ENCODE results near the gene ZBTB7C. TPM values are rescaled to one million over a fixed set of nuclear protein-coding genes. Genes with fewer than 3 reads are reported as not detected.

Gene ZBTB7C
- total RNA-seq, 1 experiment from 2014 or later, result 0.32 TPM

DNA sequence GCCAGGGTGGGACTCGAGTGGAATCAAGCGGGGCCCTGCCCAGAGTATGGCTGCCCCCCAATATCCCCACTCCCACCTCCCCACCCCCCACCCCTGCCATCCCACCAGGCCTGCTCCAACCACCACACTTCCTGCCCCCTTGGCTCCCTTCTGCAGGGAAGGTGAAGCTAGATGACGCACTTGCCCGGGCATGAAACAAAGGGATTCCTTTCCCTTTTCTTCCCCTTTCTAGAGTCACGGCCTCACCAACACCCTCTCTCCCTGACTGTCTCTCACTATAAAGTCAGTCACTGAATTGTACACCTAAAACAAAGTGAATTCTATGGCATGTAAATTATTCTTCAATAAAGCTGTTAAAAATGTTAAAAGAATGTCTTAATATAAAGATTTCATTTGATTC is 16.0 kb downstream of the ZBTB7C start:
- no peak for TF ChIP-seq EZH2 (IDR thresholded peaks at IDR 0.05; ENCODE audit: borderline replicate concordance, low read depth, low read length, poor library complexity, severe bottlenecking)
- TF ChIP-seq, protein P1, sequence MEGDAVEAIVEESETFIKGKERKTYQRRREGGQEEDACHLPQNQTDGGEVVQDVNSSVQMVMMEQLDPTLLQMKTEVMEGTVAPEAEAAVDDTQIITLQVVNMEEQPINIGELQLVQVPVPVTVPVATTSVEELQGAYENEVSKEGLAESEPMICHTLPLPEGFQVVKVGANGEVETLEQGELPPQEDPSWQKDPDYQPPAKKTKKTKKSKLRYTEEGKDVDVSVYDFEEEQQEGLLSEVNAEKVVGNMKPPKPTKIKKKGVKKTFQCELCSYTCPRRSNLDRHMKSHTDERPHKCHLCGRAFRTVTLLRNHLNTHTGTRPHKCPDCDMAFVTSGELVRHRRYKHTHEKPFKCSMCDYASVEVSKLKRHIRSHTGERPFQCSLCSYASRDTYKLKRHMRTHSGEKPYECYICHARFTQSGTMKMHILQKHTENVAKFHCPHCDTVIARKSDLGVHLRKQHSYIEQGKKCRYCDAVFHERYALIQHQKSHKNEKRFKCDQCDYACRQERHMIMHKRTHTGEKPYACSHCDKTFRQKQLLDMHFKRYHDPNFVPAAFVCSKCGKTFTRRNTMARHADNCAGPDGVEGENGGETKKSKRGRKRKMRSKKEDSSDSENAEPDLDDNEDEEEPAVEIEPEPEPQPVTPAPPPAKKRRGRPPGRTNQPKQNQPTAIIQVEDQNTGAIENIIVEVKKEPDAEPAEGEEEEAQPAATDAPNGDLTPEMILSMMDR (conservative IDR thresholded peaks at IDR 0.05; ENCODE audit: low read depth, low read length), result no peak
- Histone ChIP-seq H3K27me3 (replicated peaks; ENCODE audit: insufficient read depth, low read depth, low read length, poor library complexity) (peaks cover 38% of the 10 kb centered on the region), H3K27ac (ENCODE audit: low read depth, low read length, poor library complexity, severe bottlenecking) (no peak overlapping the region), H3K4me3 (ENCODE audit: low read depth, low read length, poor library complexity, severe bottlenecking) (no peak overlapping the region), H3K36me3 (ENCODE audit: insufficient read depth, low read length, poor library complexity, severe bottlenecking) (no peaks in the 10 kb centered on the region), H3K4me1 (ENCODE audit: insufficient read depth, low read length, poor library complexity, severe bottlenecking) (no peaks in the 10 kb centered on the region), H3K9me3 (ENCODE audit: low read depth, low read length, poor library complexity, severe bottlenecking) (no peaks in the 10 kb centered on the region)
- DNase-seq (ENCODE audit: low spot score), result no peak
- ChIA-PET CTCF (no interaction called here), POLR2A (ENCODE audit: low non-redundant PET) (no interaction called here)
- no TSS peak for BruUV-seq (replicated peaks)
- intact Hi-C loops (cut with micrococcal nuclease; ENCODE audit: unreplicated experiment), result no loop called here

- no peak overlapping the region for H3K4me3 ChIP-seq (ENCODE audit: low read depth, low read length, poor library complexity, severe bottlenecking)
- H3K27ac ChIP-seq (ENCODE audit: low read depth, low read length, poor library complexity, severe bottlenecking), result no peak overlapping the region
- CTCF ChIA-PET, result no interaction called here
- H3K9me3 ChIP-seq (ENCODE audit: low read depth, low read length, poor library complexity, severe bottlenecking), result no peaks in the 10 kb centered on the region
- POLR2A ChIA-PET (ENCODE audit: low non-redundant PET), result no interaction called here
- no peaks in the 10 kb centered on the region for H3K36me3 ChIP-seq (ENCODE audit: insufficient read depth, low read length, poor library complexity, severe bottlenecking)
- DNase-seq (ENCODE audit: low spot score), result no peak
- peaks cover 36% of the 10 kb centered on the region for H3K27me3 ChIP-seq (replicated peaks; ENCODE audit: insufficient read depth, low read depth, low read length, poor library complexity)
- no TSS peak for BruUV-seq (replicated peaks)
- H3K4me1 ChIP-seq (ENCODE audit: insufficient read depth, low read length, poor library complexity, severe bottlenecking), result no peaks in the 10 kb centered on the region
- TF ChIP-seq, protein P1 (conservative IDR thresholded peaks at IDR 0.05; ENCODE audit: low read depth, low read length), result no peak
- TF ChIP-seq EZH2 (IDR thresholded peaks at IDR 0.05; ENCODE audit: borderline replicate concordance, low read depth, low read length, poor library complexity, severe bottlenecking), result no peak
- intact Hi-C loops (cut with micrococcal nuclease; ENCODE audit: unreplicated experiment), result no loop called here
Observed at GRCh38 chr18:48392268-48392667, 16.9 kb downstream of the ZBTB7C start.

DNA sequence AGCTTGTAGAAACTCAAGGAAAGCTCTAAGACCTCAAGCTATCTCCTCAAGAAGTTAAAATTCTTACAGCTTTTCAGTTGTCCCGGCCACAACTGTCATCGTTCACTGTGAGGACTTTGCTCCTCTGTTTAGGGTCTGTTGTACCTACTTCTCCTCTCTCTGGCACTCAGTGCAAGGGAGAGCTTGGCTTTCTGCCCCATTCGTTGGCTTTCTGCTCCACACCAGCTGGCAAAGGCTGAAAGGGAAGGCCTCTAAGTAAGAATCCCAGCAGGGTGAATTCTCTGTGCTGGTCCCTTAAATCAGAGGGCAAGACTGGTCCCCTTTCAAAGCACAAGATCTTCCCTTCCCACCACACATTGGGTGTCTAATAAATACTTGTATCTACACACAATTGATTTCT is 17.3 kb downstream of the ZBTB7C start:
- Histone ChIP-seq H3K27me3 (replicated peaks; ENCODE audit: insufficient read depth, low read depth, low read length, poor library complexity) (peaks cover 35% of the 10 kb centered on the region), H3K9me3 (ENCODE audit: low read depth, low read length, poor library complexity, severe bottlenecking) (no peaks in the 10 kb centered on the region), H3K4me3 (ENCODE audit: low read depth, low read length, poor library complexity, severe bottlenecking) (no peak overlapping the region), H3K27ac (ENCODE audit: low read depth, low read length, poor library complexity, severe bottlenecking) (no peak overlapping the region), H3K36me3 (ENCODE audit: insufficient read depth, low read length, poor library complexity, severe bottlenecking) (no peaks in the 10 kb centered on the region), H3K4me1 (ENCODE audit: insufficient read depth, low read length, poor library complexity, severe bottlenecking) (no peaks in the 10 kb centered on the region)
- TF ChIP-seq EZH2 (IDR thresholded peaks at IDR 0.05; ENCODE audit: borderline replicate concordance, low read depth, low read length, poor library complexity, severe bottlenecking), result no peak
- TF ChIP-seq, protein P1 (conservative IDR thresholded peaks at IDR 0.05; ENCODE audit: low read depth, low read length), result no peak
- intact Hi-C loops (cut with micrococcal nuclease; ENCODE audit: unreplicated experiment), result no loop called here
- POLR2A ChIA-PET (ENCODE audit: low non-redundant PET), result no interaction called here
- CTCF ChIA-PET, result no interaction called here
- BruUV-seq (replicated peaks), result no TSS peak
- no peak for DNase-seq (ENCODE audit: low spot score)
